IMR-90 (cell line): Measurements from ENCODE around the gene EMC9. TPM values are rescaled to one million over a fixed set of nuclear protein-coding genes. Genes with fewer than 3 reads are reported as not detected.
A peak's percentile ranks its signal among the peaks of the same experiment; 100 is the strongest.

ENCODE experiments used
- ATAC-seq: fragments of 200-7000 bp; cut with Tn5 transposase; 2 replicates; pipeline ENCODE4 v1.9.1; 2020; ENCODE audit warnings: low read depth, mild to moderate bottlenecking, moderate library complexity
- BruUV-seq: library from RNA; stranded (reverse); fragments of 400-500 nt; replicated peaks from 2 replicates; lab custom pipeline; 2021; lab: Mats Ljungman, UMichigan
- CTCF ChIA-PET: fragments of 300-600 bp; formaldehyde crosslinking; extraction: SDS; loops from one replicate; lab custom pipeline; 2021; ENCODE audit warnings: antibody characterized with exemption; lab: Yijun Ruan, JAX
- POLR2A ChIA-PET: fragments of 300-600 bp; sonication (Branson Sonifier 250); formaldehyde crosslinking; loops from one replicate; lab custom pipeline; 2022; ENCODE audit warnings: antibody characterized with exemption; ENCODE audit not compliant: unreplicated experiment; lab: Charles Lee
- DNase-seq: peaks from one replicate; pipeline ENCODE4 v3.0.0; 2013
- H2AFZ ChIP-seq: replicated peaks from 2 replicates; pipeline ENCODE3; 2013; ENCODE audit warnings: low read length, mild to moderate bottlenecking; ENCODE audit not compliant: poor library complexity
- H2AK5ac ChIP-seq: 2 replicates; pipeline ENCODE4 v1.6.1; 2013; ENCODE audit warnings: low read depth, low read length, inconsistent platforms
- H2AK9ac ChIP-seq: replicated peaks from 2 replicates; pipeline ENCODE3; 2013; ENCODE audit warnings: mild to moderate bottlenecking, low read depth, low read length, moderate library complexity; ENCODE audit not compliant: poor library complexity
- H2BK120ac ChIP-seq: 2 replicates; pipeline ENCODE4 v1.6.1; 2013; ENCODE audit warnings: low read depth, low read length, inconsistent platforms
- H2BK15ac ChIP-seq: 3 replicates; pipeline ENCODE4 v1.6.1; 2013; ENCODE audit warnings: low read depth, low read length, inconsistent platforms
- H2BK20ac ChIP-seq: 2 replicates; pipeline ENCODE4 v1.6.1; 2013; ENCODE audit warnings: low read depth, mild to moderate bottlenecking, inconsistent platforms, low read length, moderate library complexity
- H2BK5ac ChIP-seq: 2 replicates; pipeline ENCODE4 v1.6.1; 2013; ENCODE audit warnings: mild to moderate bottlenecking, low read depth, low read length, inconsistent platforms; ENCODE audit not compliant: poor library complexity, severe bottlenecking
- H3K14ac ChIP-seq: replicated peaks from 2 replicates; pipeline ENCODE4 v1.6.1; 2013; ENCODE audit warnings: low read depth, low read length, inconsistent platforms
- H3K18ac ChIP-seq: 2 replicates; pipeline ENCODE4 v1.6.1; 2013; ENCODE audit warnings: low read depth, low read length, control low read depth
- H3K23ac ChIP-seq: 2 replicates; pipeline ENCODE4 v1.6.1; 2013; ENCODE audit warnings: low read depth, low read length, inconsistent platforms
- H3K27ac ChIP-seq: 2 replicates; pipeline ENCODE4 v1.5.1; 2013; ENCODE audit warnings: mild to moderate bottlenecking, control low read depth, low read length; ENCODE audit not compliant: insufficient read depth
- H3K27me3 ChIP-seq: 2 replicates; pipeline ENCODE4 v1.6.1; 2013; ENCODE audit warnings: low read length; ENCODE audit not compliant: control insufficient read depth, insufficient read depth
- H3K36me3 ChIP-seq: 2 replicates; pipeline ENCODE4 v1.6.1; 2013; ENCODE audit warnings: low read length, mixed read lengths; ENCODE audit not compliant: control insufficient read depth, insufficient read depth
- H3K4ac ChIP-seq: 2 replicates; pipeline ENCODE4 v1.6.1; 2013; ENCODE audit warnings: low read depth, low read length, inconsistent platforms
- H3K4me1 ChIP-seq: 2 replicates; pipeline ENCODE4 v1.6.1; 2013; ENCODE audit warnings: low read length, mixed read lengths; ENCODE audit not compliant: control insufficient read depth, insufficient read depth
- H3K4me2 ChIP-seq: 2 replicates; pipeline ENCODE4 v1.6.1; 2013; ENCODE audit warnings: low read depth, mild to moderate bottlenecking, control low read depth, low read length, moderate library complexity
- H3K4me3 ChIP-seq: 2 replicates; pipeline ENCODE4 v1.5.1; 2013; ENCODE audit warnings: low read depth, mild to moderate bottlenecking, control low read depth, low read length, moderate library complexity; ENCODE audit not compliant: insufficient read depth
- H3K56ac ChIP-seq: 2 replicates; pipeline ENCODE4 v1.6.1; 2013; ENCODE audit warnings: low read length, inconsistent platforms; ENCODE audit not compliant: insufficient read depth; ENCODE audit errors: extremely low read depth
- H3K79me1 ChIP-seq, 2 experiments: 2 replicates each; pipeline ENCODE4 v1.6.1; 2013; ENCODE audit warnings: low read length in 2 of 2, inconsistent platforms in 1 of 2, low read depth in 1 of 2
- H3K9ac ChIP-seq: 2 replicates; pipeline ENCODE4 v1.6.1; 2013; ENCODE audit warnings: low read depth, low read length, control low read depth
- H3K9me1 ChIP-seq: 2 replicates; pipeline ENCODE4 v1.6.1; 2013; ENCODE audit warnings: low read length, inconsistent platforms; ENCODE audit not compliant: insufficient read depth
- H3K9me3 ChIP-seq: 2 replicates; pipeline ENCODE4 v1.6.1; 2013; ENCODE audit warnings: low read length; ENCODE audit not compliant: control insufficient read depth, insufficient read depth
- H4K20me1 ChIP-seq: 2 replicates; pipeline ENCODE4 v1.6.1; 2013; ENCODE audit warnings: low read length, inconsistent platforms; ENCODE audit not compliant: insufficient read depth
- H4K5ac ChIP-seq: 2 replicates; pipeline ENCODE4 v1.6.1; 2013; ENCODE audit warnings: mild to moderate bottlenecking, low read depth, low read length, control low read depth
- H4K8ac ChIP-seq, 2 experiments: 2 replicates each; pipeline ENCODE4 v1.6.1; 2013; ENCODE audit warnings: low read depth in 2 of 2, low read length in 2 of 2, control low read depth in 1 of 2, inconsistent platforms in 1 of 2
- H4K91ac ChIP-seq: 2 replicates; pipeline ENCODE4 v1.6.1; 2013; ENCODE audit warnings: low read depth, low read length, inconsistent platforms; ENCODE audit not compliant: insufficient read depth
- BHLHE40 ChIP-seq: fragments of 150-350 bp; IDR thresholded peaks from 2 replicates; pipeline ENCODE4 v1.6.1; 2016; ENCODE audit warnings: mild to moderate bottlenecking, low read depth, low read length
- CEBPB ChIP-seq: IDR thresholded peaks from 2 replicates; pipeline ENCODE4 v1.6.1; 2012; ENCODE audit warnings: low read depth, low read length, improper control_type of control experiment
- CHD1 ChIP-seq: IDR thresholded peaks from 2 replicates; pipeline ENCODE4 v1.6.1; 2012; ENCODE audit warnings: low read depth, low read length, improper control_type of control experiment
- CTCF ChIP-seq: conservative IDR thresholded peaks from 2 replicates; pipeline ENCODE4 v1.5.1; 2012; ENCODE audit warnings: mild to moderate bottlenecking, low read depth, low read length, improper control_type of control experiment
- ELK1 ChIP-seq: fragments of 150-350 bp; IDR thresholded peaks from 2 replicates; pipeline ENCODE4 v1.6.1; 2016; ENCODE audit warnings: low read depth, mild to moderate bottlenecking, low read length, moderate library complexity, borderline replicate concordance
- FOS ChIP-seq: fragments of 150-350 bp; IDR thresholded peaks from 2 replicates; pipeline ENCODE4 v1.6.1; 2016; ENCODE audit warnings: low read depth, low read length
- MAFK ChIP-seq: IDR thresholded peaks from 2 replicates; pipeline ENCODE4 v1.6.1; 2012; ENCODE audit warnings: low read depth, low read length, improper control_type of control experiment
- MAZ ChIP-seq: IDR thresholded peaks from 2 replicates; pipeline ENCODE4 v1.6.1; 2012; ENCODE audit warnings: low read depth, mild to moderate bottlenecking, low read length, improper control_type of control experiment, moderate library complexity, borderline replicate concordance
- MXI1 ChIP-seq: IDR thresholded peaks from 2 replicates; pipeline ENCODE4 v1.6.1; 2012; ENCODE audit warnings: low read depth, mild to moderate bottlenecking, low read length, moderate library complexity, borderline replicate concordance
- NFE2L2 ChIP-seq: fragments of 150-350 bp; IDR thresholded peaks from 2 replicates; pipeline ENCODE4 v1.6.1; 2016; ENCODE audit warnings: low read depth, mild to moderate bottlenecking, low read length
- POLR2A ChIP-seq: IDR thresholded peaks from 2 replicates; pipeline ENCODE4 v1.6.1; 2012; ENCODE audit warnings: mild to moderate bottlenecking, low read depth, low read length
- RAD21 ChIP-seq: IDR thresholded peaks from 2 replicates; pipeline ENCODE4 v1.6.1; 2012; ENCODE audit warnings: low read length, improper control_type of control experiment
- RCOR1 ChIP-seq: IDR thresholded peaks from 2 replicates; pipeline ENCODE4 v1.6.1; 2012; ENCODE audit warnings: mild to moderate bottlenecking, low read length, improper control_type of control experiment; ENCODE audit not compliant: insufficient replicate concordance
- RFX5 ChIP-seq: IDR thresholded peaks from 2 replicates; pipeline ENCODE4 v1.8.0; 2012; ENCODE audit warnings: low read depth, mild to moderate bottlenecking, low read length, moderate library complexity
- WGBS, 2 experiments: methylation state at CpG; one replicate each; pipeline versions ENCODE4 v1.1.5 to v1.1.7; 2013; ENCODE audit warnings: missing lambda C conversion rate in 2 of 2; ENCODE audit not compliant: insufficient read length in 1 of 2; ENCODE audit errors: extremely low coverage in 2 of 2; 5-methylcytosine and 5-hydroxymethylcytosine counted together
- dilution Hi-C: fragments of 300-500 bp; cut with HindIII; formaldehyde crosslinking; loops from one replicate; pipeline ENCODE4 v1.14.3; 2018; ENCODE audit warnings: low sequenced_read_pairs; ENCODE audit not compliant: unreplicated experiment
- in situ Hi-C: fragments of 300-500 bp; cut with MboI; formaldehyde crosslinking; loops from 3 replicates; pipeline ENCODE4 v1.14.3; 2019; ENCODE audit warnings: low sequenced_read_pairs, inconsistent platforms, mixed read lengths
- intact Hi-C: fragments of 100-400 bp; cut with micrococcal nuclease; formaldehyde crosslinking; loops from 2 replicates; pipeline ENCODE4 v1.10.0; 2022
- polyA plus RNA-seq, 3 experiments: library from polyadenylated mRNA; depleted of rRNA; stranded (reverse); fragments of >200 nt; gene quantifications; 2 replicates each; pipeline ENCODE4 v1.2.3, GENCODE V29; 2012; ENCODE audit warnings: low replicate concordance in 1 of 3
- total RNA-seq: library from RNA; depleted of rRNA; stranded (reverse); fragments of >200 nt; gene quantifications from 2 replicates; pipeline ENCODE4 v1.2.3, GENCODE V29; 2012
- TF ChIP-seq, protein P1 (sequence below): fragments of 150-350 bp; IDR thresholded peaks from 2 replicates; pipeline ENCODE4 v1.6.1; 2017; ENCODE audit warnings: mild to moderate bottlenecking, antibody characterized with exemption, low read length, low read depth

Gene EMC9
- total and polyA plus RNA-seq, 2 of the 4 experiments (the other 2 are of a cell fraction), result 15.1 to 19.2 TPM

- no peak overlapping the region for H3K14ac ChIP-seq
- peaks cover 54% of the 10 kb centered on the region for H3K36me3 ChIP-seq
- no peak overlapping the region for H2AK5ac ChIP-seq
- intact Hi-C loops, result no loop called here
- no peak overlapping the region for H3K9ac ChIP-seq
- H2BK15ac ChIP-seq, result no peak overlapping the region
- H3K4me2 ChIP-seq, result no peak overlapping the region
- no peak overlapping the region for H4K5ac ChIP-seq
- peaks cover 17 to 59% of the 10 kb centered on the region in 2 experiments for H3K79me1 ChIP-seq
- H4K20me1 ChIP-seq, result no peaks in the 10 kb centered on the region
- CTCF ChIA-PET, result no interaction called here
- H2AK9ac ChIP-seq, result peak overlapping the region; percentile 99
- ATAC-seq, result no peak
- H4K8ac ChIP-seq, result no peak overlapping the region
- no peak overlapping the region for H3K4ac ChIP-seq
- no peak overlapping the region for H2BK20ac ChIP-seq
- H4K91ac ChIP-seq, result no peak overlapping the region
- peaks cover 4% of the 10 kb centered on the region for H3K4me1 ChIP-seq
- no peak overlapping the region for H2AFZ ChIP-seq
- H3K18ac ChIP-seq, result no peak overlapping the region
- dilution Hi-C loops, result no loop called here
- BruUV-seq, result no TSS peak
- H3K27me3 ChIP-seq, result no peaks in the 10 kb centered on the region
- in situ Hi-C loops, result no loop called here
- no peak overlapping the region for H3K4me3 ChIP-seq
- H2BK120ac ChIP-seq, result no peak overlapping the region
- DNase-seq, result no peak
- H3K56ac ChIP-seq, result no peak overlapping the region
- POLR2A ChIA-PET, result no interaction called here
- H3K9me1 ChIP-seq, result peaks cover 18% of the 10 kb centered on the region
- no peaks in the 10 kb centered on the region for H3K9me3 ChIP-seq
- H2BK5ac ChIP-seq, result no peak overlapping the region
- H3K23ac ChIP-seq, result no peak overlapping the region
- 100% methylated on average over 3 of the region's 10 CpGs; no CpG with 5 or more reads in 1 of the 2 experiments for WGBS, 2 experiments
- TF ChIP-seq CTCF (no peak), ELK1 (no peak), NFE2L2 (no peak), MAZ (no peak), CHD1 (no peak), MAFK (no peak), RFX5 (no peak), MXI1 (no peak), BHLHE40 (no peak), RAD21 (no peak), RCOR1 (no peak), CEBPB (no peak), FOS (no peak), POLR2A (no peak)
- TF ChIP-seq, protein P1, sequence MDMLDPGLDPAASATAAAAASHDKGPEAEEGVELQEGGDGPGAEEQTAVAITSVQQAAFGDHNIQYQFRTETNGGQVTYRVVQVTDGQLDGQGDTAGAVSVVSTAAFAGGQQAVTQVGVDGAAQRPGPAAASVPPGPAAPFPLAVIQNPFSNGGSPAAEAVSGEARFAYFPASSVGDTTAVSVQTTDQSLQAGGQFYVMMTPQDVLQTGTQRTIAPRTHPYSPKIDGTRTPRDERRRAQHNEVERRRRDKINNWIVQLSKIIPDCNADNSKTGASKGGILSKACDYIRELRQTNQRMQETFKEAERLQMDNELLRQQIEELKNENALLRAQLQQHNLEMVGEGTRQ, result no peak
- H3K27ac ChIP-seq, result no peak overlapping the region
These were observed 45.6 kb upstream of the EMC9 start for GRCh38 chr14:24186831-24187538.
